ENCODE measurements around the gene HJURP.

Gene HJURP

DNA sequence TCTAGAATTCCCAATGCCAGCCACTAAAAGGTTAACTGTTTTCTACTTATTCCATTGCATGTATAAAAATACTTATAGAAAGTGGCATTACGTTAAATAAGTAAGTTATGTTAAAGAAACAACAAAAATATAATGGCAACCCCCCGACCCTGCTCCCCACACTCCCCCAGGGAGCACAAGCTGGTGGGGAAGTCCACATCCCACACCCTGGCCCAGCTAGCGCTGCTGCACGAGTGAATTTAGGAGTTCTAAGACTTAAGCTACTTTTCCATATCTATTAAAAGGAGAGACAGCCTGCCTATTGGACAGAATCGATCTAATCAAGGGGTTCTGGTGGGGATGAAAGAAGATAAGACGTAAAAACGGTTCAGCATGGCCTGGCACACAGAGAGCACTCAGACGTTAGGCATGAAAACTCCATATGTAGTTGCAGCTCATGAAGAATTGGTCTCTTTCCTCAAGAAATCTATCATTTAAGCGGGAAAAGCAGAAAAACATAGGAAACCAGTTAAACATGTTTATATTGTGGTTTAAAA is 16.6 kb downstream of the HJURP start:
- no peak for TF ChIP-seq CTCF (IDR thresholded peaks at IDR 0.05; ENCODE audit: poor library complexity, severe bottlenecking)
- H3K4me3 ChIP-seq (ENCODE audit: severe bottlenecking) = no peak overlapping the region
- H3K4me1 ChIP-seq (ENCODE audit: insufficient read depth, poor library complexity, severe bottlenecking) = no peaks in the 10 kb centered on the region
- H3K9me3 ChIP-seq (ENCODE audit: severe bottlenecking) = no peaks in the 10 kb centered on the region
- H3K27ac ChIP-seq (ENCODE audit: poor library complexity, severe bottlenecking) = no peak overlapping the region
- peaks cover 84% of the 10 kb centered on the region for H3K36me3 ChIP-seq (ENCODE audit: low read depth)
- no peaks in the 10 kb centered on the region for H3K27me3 ChIP-seq (ENCODE audit: insufficient read depth, poor library complexity, severe bottlenecking)
- DNase-seq (ENCODE audit: low spot score) (no peak), ATAC-seq (ENCODE audit: low read depth) (no peak)

GRCh38 chr2:233836359-233836758 is 18.0 kb downstream of the HJURP start:
- no peaks in the 10 kb centered on the region for H3K4me1 ChIP-seq (ENCODE audit: insufficient read depth, poor library complexity, severe bottlenecking)
- no peak overlapping the region for H3K4me3 ChIP-seq (ENCODE audit: severe bottlenecking)
- TF ChIP-seq CTCF (IDR thresholded peaks at IDR 0.05; ENCODE audit: poor library complexity, severe bottlenecking) = no peak
- no peaks in the 10 kb centered on the region for H3K9me3 ChIP-seq (ENCODE audit: severe bottlenecking)
- no peak for DNase-seq (ENCODE audit: low spot score)
- ATAC-seq (ENCODE audit: low read depth) = no peak
- peaks cover 70% of the 10 kb centered on the region for H3K36me3 ChIP-seq (ENCODE audit: low read depth)
- H3K27me3 ChIP-seq (ENCODE audit: insufficient read depth, poor library complexity, severe bottlenecking) = no peaks in the 10 kb centered on the region
- no peak overlapping the region for H3K27ac ChIP-seq (ENCODE audit: poor library complexity, severe bottlenecking)

DNA sequence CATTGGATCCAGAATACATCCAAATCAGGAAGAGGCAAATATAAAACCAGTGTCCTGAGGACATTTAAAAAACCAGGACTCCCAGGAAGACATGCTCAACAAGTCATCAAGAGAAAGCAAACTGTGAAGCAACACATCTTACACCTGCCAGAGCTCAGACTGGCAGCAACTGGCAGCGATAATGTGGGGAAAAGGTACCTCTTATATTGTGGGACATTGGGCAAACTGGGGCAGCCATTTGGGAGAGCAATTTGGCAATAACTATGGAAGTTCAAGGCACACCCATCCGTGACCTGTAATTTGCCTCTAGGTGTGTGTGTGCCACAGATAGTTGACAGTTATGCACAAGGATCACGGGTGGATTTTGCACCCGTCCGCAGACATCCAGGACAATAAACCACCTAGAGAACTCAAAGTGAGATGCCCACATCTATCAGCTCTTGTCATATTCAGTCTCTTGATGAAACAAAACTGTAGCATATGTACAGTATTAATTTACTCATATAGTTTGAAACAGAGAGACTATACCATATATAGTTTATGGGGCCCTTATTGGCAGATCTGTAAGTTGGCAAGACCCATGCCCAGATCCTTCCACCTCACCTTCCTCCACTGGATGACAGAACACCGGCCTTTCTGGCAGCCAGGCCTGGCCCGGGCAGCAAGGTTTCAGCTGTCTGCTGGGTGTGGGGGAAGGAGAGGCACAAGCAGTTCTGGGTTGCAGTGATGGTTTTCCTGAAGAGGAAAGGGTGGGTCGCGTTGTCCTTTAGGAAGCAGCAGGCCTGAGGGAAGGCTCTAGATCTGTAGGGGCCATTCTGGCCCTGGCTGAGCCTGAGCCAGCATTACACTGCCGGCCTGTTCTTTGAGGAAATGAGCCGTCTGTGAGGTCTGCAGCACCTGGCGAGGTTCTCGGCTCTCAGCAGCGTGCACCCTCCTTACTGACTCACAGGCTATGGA is 18.8 kb downstream of the HJURP start:
- Histone ChIP-seq H3K27me3 (ENCODE audit: insufficient read depth, poor library complexity, severe bottlenecking) (no peaks in the 10 kb centered on the region), H3K4me3 (ENCODE audit: severe bottlenecking) (no peak overlapping the region), H3K9me3 (ENCODE audit: severe bottlenecking) (no peaks in the 10 kb centered on the region), H3K27ac (ENCODE audit: poor library complexity, severe bottlenecking) (no peak overlapping the region), H3K36me3 (ENCODE audit: low read depth) (peaks cover 62% of the 10 kb centered on the region), H3K4me1 (ENCODE audit: insufficient read depth, poor library complexity, severe bottlenecking) (no peaks in the 10 kb centered on the region)
- no peak for TF ChIP-seq CTCF (IDR thresholded peaks at IDR 0.05; ENCODE audit: poor library complexity, severe bottlenecking)
- 0 out of 3 replicates have a peak, but pooled peaks have one; percentile 8 for ATAC-seq (ENCODE audit: low read depth)
- DNase-seq (ENCODE audit: low spot score) = no peak

DNA sequence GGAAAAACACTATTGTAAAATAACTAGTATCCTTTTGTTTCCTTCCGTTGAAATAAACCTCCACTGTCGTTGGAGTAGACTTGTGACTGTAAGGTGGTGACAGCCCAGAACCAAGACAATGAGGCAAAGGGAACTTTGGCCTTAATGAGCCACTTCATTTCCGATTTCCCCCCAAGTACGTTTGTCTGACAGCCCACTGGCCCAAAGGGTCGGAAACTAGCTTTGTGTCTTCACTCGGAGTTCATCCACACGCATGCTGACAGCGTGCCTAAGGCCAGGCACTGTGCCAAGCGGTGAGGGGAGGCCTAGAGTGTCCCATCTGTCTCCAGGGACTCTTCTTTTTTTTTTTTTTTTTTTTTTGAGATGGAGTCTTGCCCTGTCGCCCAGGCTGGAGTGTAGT is 21.0 kb downstream of the HJURP start:
- H3K4me1 ChIP-seq (ENCODE audit: insufficient read depth, poor library complexity, severe bottlenecking) = no peaks in the 10 kb centered on the region
- no peak for DNase-seq (ENCODE audit: low spot score)
- no peak overlapping the region for H3K27ac ChIP-seq (ENCODE audit: poor library complexity, severe bottlenecking)

More for the DNA sequence above, 21.0 kb downstream of the HJURP start:
- H3K36me3 ChIP-seq (ENCODE audit: low read depth) = peaks cover 40% of the 10 kb centered on the region
- H3K4me3 ChIP-seq (ENCODE audit: severe bottlenecking) = no peak overlapping the region
- ATAC-seq (ENCODE audit: low read depth) = no peak
- no peaks in the 10 kb centered on the region for H3K9me3 ChIP-seq (ENCODE audit: severe bottlenecking)
- TF ChIP-seq CTCF (IDR thresholded peaks at IDR 0.05; ENCODE audit: poor library complexity, severe bottlenecking) = no peak
- H3K27me3 ChIP-seq (ENCODE audit: insufficient read depth, poor library complexity, severe bottlenecking) = no peaks in the 10 kb centered on the region
